ENCODE measurements around the gene ADAM15.

Gene ADAM15

GRCh38 chr1:155049651-155050559 is 1.2 kb upstream of the ADAM15 start:
- no peak for DNase-seq (ENCODE audit: low read depth)

GRCh38 chr1:155051342-155051776 is 243 bp downstream of the ADAM15 start:
- no peak for DNase-seq (ENCODE audit: low read depth)

- DNase-seq (ENCODE audit: low read depth), result no peak
These were observed 772 bp downstream of the ADAM15 start for GRCh38 chr1:155051777-155052398.

- no peak for DNase-seq (ENCODE audit: low read depth)
These were observed 1.6 kb downstream of the ADAM15 start for GRCh38 chr1:155052439-155053395.

GRCh38 chr1:155053531-155054105 is 2.5 kb downstream of the ADAM15 start:
- DNase-seq (ENCODE audit: low read depth), result no peak

- DNase-seq (ENCODE audit: low read depth), result no peak
These were observed 6.0 kb downstream of the ADAM15 start for GRCh38 chr1:155057104-155057503.

- no peak for DNase-seq (ENCODE audit: low read depth)
These were observed 6.7 kb downstream of the ADAM15 start for GRCh38 chr1:155057788-155058211.

- DNase-seq (ENCODE audit: low read depth), result no peak
These were observed 9.6 kb downstream of the ADAM15 start for GRCh38 chr1:155060736-155061135.

GRCh38 chr1:155061381-155062150 is 10.4 kb downstream of the ADAM15 start:
- peak; percentile 53 for DNase-seq (ENCODE audit: low read depth)

GRCh38 chr1:155062151-155062686 is 11.1 kb downstream of the ADAM15 start:
- DNase-seq (ENCODE audit: low read depth), result no peak

- DNase-seq (ENCODE audit: low read depth), result peak; percentile 3
These were observed 11.7 kb downstream of the ADAM15 start for GRCh38 chr1:155062702-155063411.

GRCh38 chr1:155063550-155064110 is 12.5 kb downstream of the ADAM15 start, which contains the start of gene EFNA4:
TSS of gene EFNA4 (plus strand) at chr1:155063740. CDS start at chr1:155063824, 84 bp downstream.
- DNase-seq (ENCODE audit: low read depth), result peak; percentile 71

- no peak for DNase-seq (ENCODE audit: low read depth)
These were observed 13.2 kb downstream of the ADAM15 start for GRCh38 chr1:155064111-155064831.

GRCh38 chr1:155064832-155065429 is 13.8 kb downstream of the ADAM15 start:
- DNase-seq (ENCODE audit: low read depth), result no peak

GRCh38 chr1:155066777-155067176 is 15.7 kb downstream of the ADAM15 start:
- DNase-seq (ENCODE audit: low read depth), result no peak

GRCh38 chr1:155068599-155068998 is 17.5 kb downstream of the ADAM15 start:
- no peak for DNase-seq (ENCODE audit: low read depth)

GRCh38 chr1:155069551-155070157 is 18.5 kb downstream of the ADAM15 start:
- no peak for DNase-seq (ENCODE audit: low read depth)

GRCh38 chr1:155070158-155070621 is 19.1 kb downstream of the ADAM15 start:
- no peak for DNase-seq (ENCODE audit: low read depth)

Measured in fibroblast of gingiva (primary cell).